GM19099 (cell line): ENCODE data around the gene APC2.

Source experiments
- POLR2A ChIP-seq: IDR thresholded peaks from 3 replicates; pipeline ENCODE4 v1.6.1; 2011; ENCODE audit warnings: low read depth; ENCODE audit not compliant: insufficient read length; ENCODE audit errors: extremely low read depth

The APC2 gene

DNA sequence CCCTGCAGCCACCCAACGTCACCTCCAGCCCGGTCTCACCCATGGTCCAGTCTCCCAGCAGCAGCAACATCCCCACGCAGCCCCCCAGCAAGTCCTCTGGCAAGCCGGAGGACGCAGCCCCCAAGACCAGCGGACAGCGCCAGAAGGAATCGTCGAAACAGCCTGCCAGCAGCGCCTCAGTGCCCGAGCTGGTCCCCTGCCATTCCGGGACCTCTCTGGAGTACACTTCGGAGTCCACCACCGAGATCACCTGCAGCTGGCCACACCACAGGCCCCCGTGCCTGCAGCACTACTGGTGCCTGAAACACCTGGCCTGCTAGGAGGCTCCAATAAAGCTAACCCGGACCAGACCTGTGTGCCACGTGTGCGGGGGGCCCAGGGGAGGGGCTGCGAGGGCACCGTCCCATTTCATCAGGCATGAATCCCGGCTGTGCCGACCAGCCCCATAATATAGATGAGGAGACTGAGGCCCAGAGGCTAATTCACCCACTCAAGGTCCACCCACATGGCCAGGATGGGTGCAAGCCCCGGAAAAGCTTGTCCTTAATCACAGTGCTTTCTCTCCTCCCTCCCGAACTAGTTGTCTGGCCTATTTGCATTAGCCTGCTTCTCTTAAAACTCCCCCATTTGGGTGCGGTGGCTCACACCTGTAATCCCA is 47.8 kb downstream of the APC2 start:
- TF ChIP-seq POLR2A: no peak

DNA sequence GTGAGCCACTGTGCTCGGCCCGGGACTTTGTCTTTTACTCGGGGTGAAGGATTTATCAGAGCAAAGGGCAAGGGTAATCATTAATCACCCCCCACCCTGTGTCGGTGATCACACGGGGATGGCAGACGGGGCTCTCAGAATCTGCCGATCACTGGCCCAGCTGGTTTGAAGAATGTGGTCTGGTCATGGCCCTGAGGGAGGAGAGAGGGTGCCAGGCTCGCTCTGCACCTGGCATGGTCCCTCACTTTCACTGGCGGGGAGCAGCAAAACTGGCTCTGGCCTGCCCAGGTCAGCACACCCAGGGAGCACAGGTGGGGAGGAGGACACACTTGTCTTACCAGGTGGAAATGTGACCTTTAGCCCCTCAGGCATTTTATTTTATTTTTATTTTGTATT is 51.3 kb downstream of the APC2 start:
- no peak for TF ChIP-seq POLR2A

- TF ChIP-seq POLR2A: no peak
Observed at GRCh38 chr19:1502433-1503088, 52.6 kb downstream of the APC2 start.

- no peak for TF ChIP-seq POLR2A
Observed at GRCh38 chr19:1503089-1503924, 53.4 kb downstream of the APC2 start.

- TF ChIP-seq POLR2A: no peak
Observed at GRCh38 chr19:1503925-1504773, 54.2 kb downstream of the APC2 start.

GRCh38 chr19:1505012-1505411 is 55.1 kb downstream of the APC2 start:
- no peak for TF ChIP-seq POLR2A

DNA sequence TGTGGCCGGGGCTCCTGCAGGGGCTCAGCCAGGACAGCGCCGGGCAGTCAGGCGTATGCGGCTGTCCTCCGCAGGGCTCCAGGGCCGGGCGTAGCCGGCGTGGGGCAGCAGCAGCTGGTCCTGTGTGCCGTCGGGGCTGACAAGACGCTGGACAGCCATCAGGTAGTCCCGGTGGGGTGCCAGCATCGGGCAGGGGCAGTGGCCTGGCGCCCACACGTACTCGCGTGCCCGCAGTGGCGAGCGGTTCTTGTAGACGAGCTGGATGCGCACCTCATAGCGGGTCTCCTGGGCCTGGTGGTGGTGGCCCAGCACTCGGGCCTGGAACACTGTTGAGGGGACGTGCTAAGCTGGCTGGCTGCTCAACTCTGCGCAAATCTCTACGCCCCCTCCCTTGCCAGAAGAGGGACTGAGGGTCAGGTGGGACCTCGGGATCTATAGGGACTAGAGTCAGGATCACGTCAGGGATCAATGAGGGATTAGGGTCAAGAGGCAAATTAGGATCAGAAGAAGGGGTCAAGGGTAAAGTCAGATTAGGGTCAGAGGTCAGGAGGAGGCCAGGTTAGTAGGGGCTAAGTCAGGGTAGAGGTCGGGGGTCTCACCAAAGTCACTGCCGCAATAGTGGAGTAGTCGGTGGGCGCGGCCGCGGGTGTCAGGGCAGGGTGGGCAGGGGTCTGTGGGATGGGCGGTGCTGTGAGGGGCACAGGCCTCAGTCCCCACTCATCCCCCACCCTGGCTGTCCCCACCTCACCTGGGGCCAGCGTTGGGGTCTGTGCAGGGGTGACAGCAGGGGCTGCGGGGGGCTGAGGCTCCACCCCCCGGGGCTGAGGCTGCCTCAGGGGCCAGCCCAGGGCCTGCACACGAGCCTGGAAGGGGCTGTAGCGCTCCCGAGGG is 56.3 kb downstream of the APC2 start:
- TF ChIP-seq POLR2A: no peak

- no peak for TF ChIP-seq POLR2A
Observed at GRCh38 chr19:1507192-1507660, 57.3 kb downstream of the APC2 start.

GRCh38 chr19:1507763-1508506 is 58.0 kb downstream of the APC2 start:
- TF ChIP-seq POLR2A: no peak

DNA sequence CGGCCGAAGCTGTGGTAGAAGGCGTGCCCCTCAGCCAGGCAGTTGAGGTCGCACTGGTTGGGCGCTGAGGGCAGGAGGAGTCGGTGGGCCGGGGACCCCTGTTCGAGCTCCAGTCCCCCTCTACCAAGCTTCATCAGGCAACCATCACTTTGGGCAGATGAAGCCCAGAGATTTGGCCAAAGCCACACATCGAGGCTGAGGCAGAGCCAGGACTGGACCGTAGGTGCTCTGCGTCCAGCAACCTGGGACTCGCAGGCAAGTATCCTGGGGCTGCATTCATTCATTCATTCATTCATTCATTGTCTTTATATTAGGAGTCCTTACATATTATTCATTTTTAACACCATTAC is 58.6 kb downstream of the APC2 start:
- TF ChIP-seq POLR2A: no peak

DNA sequence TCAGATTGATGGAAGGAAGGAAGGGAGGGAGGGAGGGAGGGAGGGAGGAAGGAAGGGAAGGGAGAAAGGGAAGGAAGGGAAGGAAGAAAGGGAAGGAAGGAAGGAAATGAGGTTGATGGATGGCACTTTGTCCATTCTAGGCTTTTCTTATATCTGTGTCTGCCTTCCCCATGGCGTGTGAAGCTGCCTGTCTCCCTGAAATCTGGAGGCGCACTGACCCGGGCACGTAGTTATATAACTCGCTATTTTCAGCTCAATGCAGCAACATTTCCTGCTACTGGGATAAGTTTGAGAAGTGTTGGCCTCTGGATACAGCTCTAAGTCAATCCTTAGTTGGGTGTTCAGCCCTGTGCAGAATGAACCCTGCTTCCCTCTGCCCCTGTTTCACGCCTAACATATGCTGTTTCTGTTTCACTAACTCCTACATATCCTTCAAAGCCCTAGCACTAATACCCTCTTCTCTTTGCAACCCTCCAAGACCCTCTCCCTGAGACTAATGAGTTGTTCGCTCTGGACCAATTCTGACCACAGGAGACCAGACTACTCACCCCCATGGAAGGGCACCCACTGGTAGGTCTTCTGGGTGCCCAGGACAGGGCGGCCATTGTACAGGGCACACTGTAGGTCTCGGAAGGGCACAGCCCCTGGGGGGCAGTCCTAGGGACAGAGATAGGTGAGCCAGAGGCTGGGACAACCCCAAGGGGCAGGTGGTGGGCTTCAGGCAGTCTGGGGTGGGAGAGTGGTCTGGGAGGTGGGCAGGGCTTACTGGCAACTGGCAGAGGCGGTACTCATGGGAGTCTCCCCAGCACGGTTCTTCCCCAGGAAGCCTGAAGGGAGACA is 59.9 kb downstream of the APC2 start:
- no peak for TF ChIP-seq POLR2A

- no peak for TF ChIP-seq POLR2A
Observed at GRCh38 chr19:1510442-1510806, 60.5 kb downstream of the APC2 start.
